ENCODE results near the gene FDX2. TPM values are rescaled to one million over a fixed set of nuclear protein-coding genes. Genes with fewer than 3 reads are reported as not detected.

FDX2 gene
- total RNA-seq, result 10 to 100 TPM; 22.8 to 44.8 (median 33.3) TPM

- Histone ChIP-seq H3K4me1 (peaks cover 11 to 14% of the 10 kb centered on the region in 2 donors), H3K27ac (peak within 1 kb of the TSS in 2 of 3 donors; percentile 8 to 36), H3K9me3 (no peaks in the 10 kb centered on the region), H3K36me3 (peaks cover 23 to 33% of the 10 kb centered on the region in 2 donors), H3K27me3 (no peaks in the 10 kb centered on the region), H3K4me3 (replicated peaks in 1 of 3) (peak within 1 kb of the TSS; percentile 35 to 72 (median 63))
- WGBS, 2 donors, result 1 to 2% methylated on average over 20 to 50 of the region's 55 CpGs
- peak; percentile 91 to 92 for DNase-seq
- TF ChIP-seq POLR2A (IDR thresholded peaks at IDR 0.05) (peak in 1 of 2 donors; percentile 40), CTCF (IDR thresholded peaks at IDR 0.05) (no peak)
- intact Hi-C loops (cut with DNase I), result no loop called here
These were observed at the start of gene FDX2 for GRCh38 chr19:10315335-10316214. FDX2 (minus strand) TSS chr19:10316015; CDS start chr19:10315996, 19 bp downstream.

GRCh38 chr19:10365518-10365917 lies 49.7 kb upstream of the FDX2 start:
- intact Hi-C loops (cut with DNase I), result no loop called here
- 95 to 96% methylated on average over 23 of the region's 23 CpGs for WGBS, 2 donors
- TF ChIP-seq POLR2A (IDR thresholded peaks at IDR 0.05), result no peak
- TF ChIP-seq CTCF (IDR thresholded peaks at IDR 0.05), result no peak
- H3K9me3 ChIP-seq, result no peaks in the 10 kb centered on the region
- no peaks in the 10 kb centered on the region for H3K27me3 ChIP-seq
- DNase-seq, result no peak
- no peak overlapping the region for H3K4me3 ChIP-seq (replicated peaks in 1 of 3)
- no peak overlapping the region for H3K27ac ChIP-seq
- no peaks in the 10 kb centered on the region for H3K4me1 ChIP-seq
- peaks cover 45 to 46% of the 10 kb centered on the region in 2 donors for H3K36me3 ChIP-seq

DNA sequence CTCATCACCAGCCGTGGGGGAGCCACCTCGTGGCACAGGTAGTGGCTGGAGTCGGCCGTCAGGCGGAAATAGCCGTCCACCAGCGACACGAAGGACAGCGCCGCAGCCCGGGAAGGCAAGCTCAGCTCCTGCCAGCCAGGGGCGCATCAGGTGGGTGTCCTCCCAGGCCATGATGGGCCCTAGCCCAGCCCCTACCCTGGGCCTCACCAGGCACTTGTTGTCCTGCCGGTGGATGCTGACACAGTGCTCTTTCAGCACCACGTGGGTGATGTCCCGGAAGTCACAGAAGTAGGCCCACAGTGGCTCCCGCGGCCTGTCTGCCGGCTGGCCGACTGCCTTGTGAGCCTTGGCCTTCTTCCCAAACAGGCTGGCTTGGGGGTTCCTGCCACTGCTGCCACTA lies 48.8 kb upstream of the FDX2 start:
- TF ChIP-seq CTCF (IDR thresholded peaks at IDR 0.05) (no peak), POLR2A (IDR thresholded peaks at IDR 0.05) (no peak)
- WGBS, 2 donors, result 85 to 100% methylated on average over 1 to 19 of the region's 19 CpGs
- no peak for DNase-seq
- intact Hi-C loops (cut with DNase I), result no loop called here
- Histone ChIP-seq H3K4me3 (replicated peaks in 1 of 3) (no peak overlapping the region), H3K27ac (no peak overlapping the region), H3K36me3 (peaks cover 45 to 46% of the 10 kb centered on the region in 2 donors), H3K27me3 (no peaks in the 10 kb centered on the region), H3K9me3 (no peaks in the 10 kb centered on the region), H3K4me1 (no peaks in the 10 kb centered on the region)

DNA sequence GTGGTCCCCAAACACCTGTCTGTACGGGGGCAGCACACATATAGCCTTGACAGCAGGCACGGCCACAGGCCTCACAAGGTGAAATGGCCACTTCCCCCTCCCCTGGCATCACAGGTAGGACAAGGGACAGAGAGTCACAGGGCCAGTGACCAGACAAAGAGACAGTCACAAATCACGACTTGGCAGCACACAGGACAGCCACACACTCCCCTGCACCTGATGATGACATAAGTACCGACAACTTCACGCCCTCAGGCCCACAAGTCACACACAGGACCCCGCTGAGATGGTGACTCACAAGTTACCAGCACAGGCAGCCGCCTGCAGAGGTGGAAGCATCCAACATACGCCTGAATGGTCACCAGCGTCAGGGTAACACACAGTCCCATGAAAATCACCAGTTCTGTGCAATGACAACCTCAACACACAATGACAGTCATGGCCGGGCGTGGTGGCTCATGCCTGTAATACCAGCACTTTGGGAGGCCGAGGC lies 48.0 kb upstream of the FDX2 start:
- Histone ChIP-seq H3K27me3 (no peaks in the 10 kb centered on the region), H3K9me3 (no peaks in the 10 kb centered on the region), H3K4me3 (replicated peaks in 1 of 3) (no peak overlapping the region), H3K36me3 (peaks cover 40 to 45% of the 10 kb centered on the region in 2 donors), H3K4me1 (no peaks in the 10 kb centered on the region), H3K27ac (no peak overlapping the region)
- intact Hi-C loops (cut with DNase I), result no loop called here
- TF ChIP-seq POLR2A (IDR thresholded peaks at IDR 0.05) (no peak), CTCF (IDR thresholded peaks at IDR 0.05) (no peak)
- 93 to 96% methylated on average over 11 to 12 of the region's 12 CpGs for WGBS, 2 donors
- no peak for DNase-seq

DNA sequence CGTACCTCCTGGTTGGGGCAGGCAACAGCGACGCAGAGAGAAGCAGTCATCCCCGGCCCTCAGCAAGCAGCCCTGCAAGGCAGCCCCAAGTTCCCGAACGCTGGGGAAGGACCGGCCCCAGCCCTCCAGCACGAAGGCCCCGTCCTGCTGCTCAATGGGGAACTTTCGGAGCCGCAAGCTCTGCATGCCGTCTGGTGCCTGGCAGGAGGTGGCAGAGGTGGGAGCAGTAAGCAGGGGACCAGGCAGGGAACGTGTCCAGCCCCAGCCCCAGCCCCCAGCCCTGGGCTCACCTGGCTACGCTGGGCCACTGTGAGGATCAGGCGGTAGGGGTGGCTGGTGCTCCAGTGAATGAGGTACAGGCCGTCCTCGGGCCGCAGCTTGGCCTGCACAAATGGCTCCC lies 46.4 kb upstream of the FDX2 start:
- no peak for DNase-seq
- WGBS, 2 donors, result 83 to 92% methylated on average over 4 to 16 of the region's 18 CpGs
- no peaks in the 10 kb centered on the region for H3K9me3 ChIP-seq
- no peak overlapping the region for H3K27ac ChIP-seq
- H3K36me3 ChIP-seq, result peaks cover 36 to 37% of the 10 kb centered on the region in 2 donors
- intact Hi-C loops (cut with DNase I), result no loop called here
- no peaks in the 10 kb centered on the region for H3K27me3 ChIP-seq
- H3K4me1 ChIP-seq, result no peaks in the 10 kb centered on the region
- H3K4me3 ChIP-seq (replicated peaks in 1 of 3), result no peak overlapping the region
- TF ChIP-seq CTCF (IDR thresholded peaks at IDR 0.05) (no peak), POLR2A (IDR thresholded peaks at IDR 0.05) (no peak)

All from thyroid gland (tissue), 4 donors.